Esophagus squamous epithelium (tissue), 5 donors: Measurements from ENCODE around the gene MRPS26. TPM values are rescaled to one million over a fixed set of nuclear protein-coding genes. Genes with fewer than 3 reads are reported as not detected.
"Not testable (repeated sequence)": the region's sequence is repeated elsewhere in the genome, so short reads cannot be mapped to it uniquely, and the experiment has no call there.

Source experiments
- DNase-seq: peaks from one replicate; lab custom pipeline; 2025; lab: John Stamatoyannopoulos, UW
- H3K27ac ChIP-seq, 4 donors: fragments of 200-600 bp; sonication (generic); one replicate each; pipeline ENCODE4 v1.5.1; 2016 to 2019; ENCODE audit warnings: mild to moderate bottlenecking in 1 of 4
- H3K27me3 ChIP-seq, 4 donors: fragments of 200-600 bp; sonication (generic); 1 replicate in 3 of 4; 2 replicates in 1 of 4; pipeline versions ENCODE4 v1.5.1 to v1.6.0; 2017 to 2021; ENCODE audit warnings: antibody characterized with exemption in 1 of 4
- H3K36me3 ChIP-seq, 3 donors: fragments of 200-600 bp; sonication (generic); one replicate each; pipeline ENCODE4 v1.5.1; 2016 to 2019
- H3K4me1 ChIP-seq, 3 donors: fragments of 200-600 bp; sonication (generic); one replicate each; pipeline ENCODE4 v1.5.1; 2017 to 2019
- H3K4me3 ChIP-seq, 4 donors: fragments of 200-600 bp; sonication (generic); 1 replicate in 3 of 4; 2 replicates in 1 of 4; pipeline ENCODE4 v1.5.1; 2016 to 2019; ENCODE audit warnings: mild to moderate bottlenecking in 2 of 4, moderate library complexity in 1 of 4
- H3K9me3 ChIP-seq, 3 donors: fragments of 200-600 bp; sonication (generic); one replicate each; pipeline ENCODE4 v1.5.1; 2016 to 2019
- CTCF ChIP-seq, 6 experiments: fragments of 450-650 bp in 4 of 6; fragments of 200-600 bp in 2 of 6; sonication (generic) in 2 of 6; IDR thresholded peaks; one replicate each; pipeline ENCODE4 v1.5.1; 2016 to 2019; ENCODE audit warnings: antibody characterized with exemption in 6 of 6, mild to moderate bottlenecking in 4 of 6, moderate library complexity in 4 of 6
- POLR2A ChIP-seq, 4 donors: fragments of 450-650 bp; IDR thresholded peaks; one replicate each; pipeline ENCODE4 v1.6.1; 2017; ENCODE audit warnings: antibody characterized with exemption in 4 of 4, mild to moderate bottlenecking in 4 of 4, moderate library complexity in 3 of 4
- WGBS, 2 donors: methylation state at CpG; one replicate each; pipeline ENCODE4 v1.1.5; 2018; 5-methylcytosine and 5-hydroxymethylcytosine counted together
- intact Hi-C: fragments of 100-400 bp; cut with DNase I; formaldehyde crosslinking; loops from one replicate; pipeline ENCODE4 v1.15.0; 2022
- total RNA-seq, 4 donors: library from RNA; depleted of rRNA; stranded (reverse); fragments of >200 nt; gene quantifications; one replicate each; pipeline ENCODE4 v1.1.0, GENCODE V29; 2016
- donor health status: DM: yes; HTN: yes; CAD: no.

MRPS26 gene
- total RNA-seq, 4 donors from 2014 or later = 39.5 to 60.7 (median 50.9) TPM

GRCh38 chr20:3059489-3059888 is 13.6 kb downstream of the MRPS26 start:
- intact Hi-C loops = no loop called here
- 93 to 100% methylated on average over 2 of the region's 3 CpGs for WGBS, 2 donors
- Histone ChIP-seq H3K9me3 (no peaks in the 10 kb centered on the region), H3K4me1 (no peaks in the 10 kb centered on the region), H3K4me3 (no peak overlapping the region), H3K27me3 (no peaks in the 10 kb centered on the region), H3K27ac (no peak overlapping the region), H3K36me3 (no peaks in the 10 kb centered on the region)
- TF ChIP-seq CTCF (IDR thresholded peaks at IDR 0.05) (no peak), POLR2A (IDR thresholded peaks at IDR 0.05) (no peak)
- DNase-seq = no peak

- H3K27me3 ChIP-seq, H3K9me3 ChIP-seq, H3K36me3 ChIP-seq, H3K4me3 ChIP-seq, DNase-seq, intact Hi-C loops, H3K4me1 ChIP-seq, H3K27ac ChIP-seq: not testable (repeated sequence)
- 88% methylated on average over 6 of the region's 6 CpGs for WGBS, 2 donors
Measured at GRCh38 chr20:3064119-3064518, 18.3 kb downstream of the MRPS26 start.

GRCh38 chr20:3067139-3068014 is 21.5 kb downstream of the MRPS26 start:
- Histone ChIP-seq H3K27me3 (peaks cover 0 to 15% (median 0%) of the 10 kb centered on the region in 4 donors), H3K4me1 (peaks cover 10 to 15% (median 13%) of the 10 kb centered on the region in 3 donors), H3K4me3 (no peak overlapping the region), H3K9me3 (no peaks in the 10 kb centered on the region), H3K27ac (peak overlapping the region in 1 of 4 donors; percentile 17), H3K36me3 (no peaks in the 10 kb centered on the region)
- no peak for DNase-seq
- WGBS, 2 donors = 64 to 77% methylated on average over 15 to 17 of the region's 23 CpGs
- TF ChIP-seq CTCF (IDR thresholded peaks at IDR 0.05) = no peak
- TF ChIP-seq POLR2A (IDR thresholded peaks at IDR 0.05) = no peak
- intact Hi-C loops = no loop called here

GRCh38 chr20:3068075-3068474 is 22.2 kb downstream of the MRPS26 start:
- H3K4me1 ChIP-seq = peaks cover 12 to 17% (median 15%) of the 10 kb centered on the region in 3 donors
- intact Hi-C loops = no loop called here

More at GRCh38 chr20:3068075-3068474, 22.2 kb downstream of the MRPS26 start:
- DNase-seq = no peak
- H3K36me3 ChIP-seq = no peaks in the 10 kb centered on the region
- no peak overlapping the region for H3K27ac ChIP-seq
- H3K4me3 ChIP-seq = no peak overlapping the region
- WGBS, 2 donors = 50 to 55% methylated on average over 7 to 8 of the region's 8 CpGs
- no peaks in the 10 kb centered on the region for H3K9me3 ChIP-seq
- H3K27me3 ChIP-seq = peaks cover 0 to 22% (median 0%) of the 10 kb centered on the region in 4 donors
- TF ChIP-seq CTCF (IDR thresholded peaks at IDR 0.05) (no peak), POLR2A (IDR thresholded peaks at IDR 0.05) (no peak)
